ENCODE data around the gene RAD51D.

RAD51D gene

GRCh38 chr17:35088881-35089585 is 30.6 kb downstream of the RAD51D start:
- no peak for FAIRE-seq

- no peak for FAIRE-seq
These were observed 31.2 kb downstream of the RAD51D start for GRCh38 chr17:35088356-35088880.

- FAIRE-seq, result no peak
These were observed 31.8 kb downstream of the RAD51D start for GRCh38 chr17:35087731-35088355.

GRCh38 chr17:35086931-35087573 is 32.6 kb downstream of the RAD51D start:
- no peak for FAIRE-seq

- no peak for FAIRE-seq
These were observed 33.5 kb downstream of the RAD51D start for GRCh38 chr17:35086164-35086563.

GRCh38 chr17:35084987-35085386 is 34.7 kb downstream of the RAD51D start:
- no peak for FAIRE-seq

GRCh38 chr17:35083071-35083470 is 36.6 kb downstream of the RAD51D start:
- no peak for FAIRE-seq

GRCh38 chr17:35082073-35082657 is 37.5 kb downstream of the RAD51D start:
- no peak for FAIRE-seq

- no peak for FAIRE-seq
These were observed 38.0 kb downstream of the RAD51D start for GRCh38 chr17:35081638-35082037.

GRCh38 chr17:35080536-35080935 is 39.1 kb downstream of the RAD51D start:
- FAIRE-seq, result no peak

GRCh38 chr17:35079547-35080423 is 39.9 kb downstream of the RAD51D start:
- FAIRE-seq, result no peak

GRCh38 chr17:35076874-35077273 is 42.8 kb downstream of the RAD51D start:
- no peak for FAIRE-seq

GRCh38 chr17:35074711-35075707 is 44.7 kb downstream of the RAD51D start:
- FAIRE-seq, result no peak

- FAIRE-seq, result no peak
These were observed 45.6 kb downstream of the RAD51D start for GRCh38 chr17:35073991-35074627.

GRCh38 chr17:35073183-35073790 is 46.4 kb downstream of the RAD51D start:
- no peak for FAIRE-seq

- no peak for FAIRE-seq
These were observed 50.3 kb downstream of the RAD51D start for GRCh38 chr17:35069311-35069710.

GRCh38 chr17:35068249-35068648 is 51.4 kb downstream of the RAD51D start:
- FAIRE-seq, result no peak

- no peak for FAIRE-seq
These were observed 53.8 kb downstream of the RAD51D start for GRCh38 chr17:35065880-35066279.

GRCh38 chr17:35064516-35065215 is 55.0 kb downstream of the RAD51D start:
- FAIRE-seq, result no peak
